ENCODE data around the gene FSCN2. TPM values are rescaled to one million over a fixed set of nuclear protein-coding genes. Genes with fewer than 3 reads are reported as not detected.

The FSCN2 gene
- total and polyA plus RNA-seq, 10 of the 15 experiments (the other 5 are each of a cell fraction or from before 2014, with no cell fraction given) = 0.12 to 2.1 (median 0.65) TPM; not detected in 3

GRCh38 chr17:81481073-81481799, 46.9 kb upstream of the FSCN2 start:
- no TSS peak for BruUV-seq (replicated peaks)
- ChIA-PET SMC1A (ENCODE audit: uncharacterized antibody, unreplicated experiment) (no interaction called here), CTCF (no interaction called here), POLR2A (no interaction called here), RAD21 (ENCODE audit: unreplicated experiment) (no interaction called here)
- Histone ChIP-seq H4K20me1 (ENCODE audit: control insufficient read depth, insufficient read depth) (no peaks in the 10 kb centered on the region), H3K27ac (ENCODE audit: control insufficient read depth, insufficient read depth) (no peak overlapping the region), H3K4me2 (ENCODE audit: control insufficient read depth, insufficient read depth) (no peak overlapping the region), H3K79me2 (ENCODE audit: control insufficient read depth, insufficient read depth, low read length) (no peaks in the 10 kb centered on the region), H2AFZ (ENCODE audit: control insufficient read depth, low read depth, low read length) (no peak overlapping the region), H3K9ac (ENCODE audit: control insufficient read depth, insufficient read depth, low read length) (no peak overlapping the region), H3K27me3 (replicated peaks in 1 of 2; ENCODE audit: control insufficient read depth in 2 of 2, insufficient read depth in 2 of 2, low read length in 1 of 2) (peaks cover 3 to 8% of the 10 kb centered on the region in 2 experiments; a peak in 3 of 4 replicates), H3K4me1 (ENCODE audit: control insufficient read depth, insufficient read depth, low read length) (peaks cover 12% of the 10 kb centered on the region), H3K9me3 (replicated peaks; ENCODE audit: control insufficient read depth, insufficient read depth, low read length) (no peaks in the 10 kb centered on the region), H3K36me3 (ENCODE audit: control insufficient read depth in 2 of 2, insufficient read depth in 2 of 2, low read length in 1 of 2) (no peaks in the 10 kb centered on the region), H3K4me3 (no peak overlapping the region)
- WGBS (ENCODE audit: insufficient coverage, insufficient replicate concordance, low lambda C conversion rate, missing lambda C conversion rate) = 61% methylated on average over 58 of the region's 94 CpGs
- no peak for ATAC-seq
- no peak for FAIRE-seq
- DNase-seq (ENCODE audit: low read depth, low spot score) = no peak
- intact Hi-C loops (cut with micrococcal nuclease; ENCODE audit: unreplicated experiment) (loop anchor here (5.0 kb wide), 2 partner anchors 339 to 379 kb away; no protein-coding TSS in a partner anchor), in situ Hi-C loops (cut with MboI) (loop anchor here (25.0 kb wide), 1 partner anchor 344 kb away; no protein-coding TSS in a partner anchor)
- TF ChIP-seq TAF1 (IDR thresholded peaks at IDR 0.05; ENCODE audit: borderline replicate concordance, low read depth, low read length) = no peak
- TF ChIP-seq ELK1 (IDR thresholded peaks at IDR 0.05; ENCODE audit: low read depth, low read length) = no peak
- no peak for TF ChIP-seq ATF2 (IDR thresholded peaks at IDR 0.05; ENCODE audit: low read length)
- peak; percentile 55; the same call in 1 of the 2 replicates for TF ChIP-seq NFYB (IDR thresholded peaks at IDR 0.05; ENCODE audit: insufficient read depth, low read depth, low read length)
- TF ChIP-seq PML (IDR thresholded peaks at IDR 0.05; ENCODE audit: low read length) = no peak
- TF ChIP-seq IKZF2 (IDR thresholded peaks at IDR 0.05) = no peak
- TF ChIP-seq EED (IDR thresholded peaks at IDR 0.05; ENCODE audit: low read depth) = no peak
- no peak for TF ChIP-seq CREM (IDR thresholded peaks at IDR 0.05; ENCODE audit: low read depth)

Data from GM12878 (cell line).